Measurements from ENCODE around the gene SAP30.

The SAP30 gene

GRCh38 chr4:173333658-173334084 is 37.1 kb upstream of the SAP30 start:
- peak overlapping the region; percentile 97 for H3K4me3 ChIP-seq (ENCODE audit: low read depth, low read length)
- TF ChIP-seq, protein P1, sequence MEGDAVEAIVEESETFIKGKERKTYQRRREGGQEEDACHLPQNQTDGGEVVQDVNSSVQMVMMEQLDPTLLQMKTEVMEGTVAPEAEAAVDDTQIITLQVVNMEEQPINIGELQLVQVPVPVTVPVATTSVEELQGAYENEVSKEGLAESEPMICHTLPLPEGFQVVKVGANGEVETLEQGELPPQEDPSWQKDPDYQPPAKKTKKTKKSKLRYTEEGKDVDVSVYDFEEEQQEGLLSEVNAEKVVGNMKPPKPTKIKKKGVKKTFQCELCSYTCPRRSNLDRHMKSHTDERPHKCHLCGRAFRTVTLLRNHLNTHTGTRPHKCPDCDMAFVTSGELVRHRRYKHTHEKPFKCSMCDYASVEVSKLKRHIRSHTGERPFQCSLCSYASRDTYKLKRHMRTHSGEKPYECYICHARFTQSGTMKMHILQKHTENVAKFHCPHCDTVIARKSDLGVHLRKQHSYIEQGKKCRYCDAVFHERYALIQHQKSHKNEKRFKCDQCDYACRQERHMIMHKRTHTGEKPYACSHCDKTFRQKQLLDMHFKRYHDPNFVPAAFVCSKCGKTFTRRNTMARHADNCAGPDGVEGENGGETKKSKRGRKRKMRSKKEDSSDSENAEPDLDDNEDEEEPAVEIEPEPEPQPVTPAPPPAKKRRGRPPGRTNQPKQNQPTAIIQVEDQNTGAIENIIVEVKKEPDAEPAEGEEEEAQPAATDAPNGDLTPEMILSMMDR (IDR thresholded peaks at IDR 0.05; ENCODE audit: low read depth, low read length): no peak

- H3K4me3 ChIP-seq (ENCODE audit: low read depth, low read length): peak within 1 kb of the TSS; percentile 97
- TF ChIP-seq, protein P1 (IDR thresholded peaks at IDR 0.05; ENCODE audit: low read depth, low read length): no peak
These were observed 36.5 kb upstream of the SAP30 start, which contains the start of gene HMGB2 for GRCh38 chr4:173334085-173334890. TSS of gene HMGB2 (minus strand) at chr4:173334358. CDS start at chr4:173333649, 709 bp downstream.

GRCh38 chr4:173334891-173335752 is 35.6 kb upstream of the SAP30 start:
- peak overlapping the region; percentile 97 for H3K4me3 ChIP-seq (ENCODE audit: low read depth, low read length)

GRCh38 chr4:173337463-173337862 is 33.3 kb upstream of the SAP30 start:
- H3K4me3 ChIP-seq (ENCODE audit: low read depth, low read length): no peak overlapping the region
- TF ChIP-seq, protein P1 (IDR thresholded peaks at IDR 0.05; ENCODE audit: low read depth, low read length): no peak

More at GRCh38 chr4:173334891-173335752, 35.6 kb upstream of the SAP30 start:
- TF ChIP-seq, protein P1 (IDR thresholded peaks at IDR 0.05; ENCODE audit: low read depth, low read length): no peak

- TF ChIP-seq, protein P1 (IDR thresholded peaks at IDR 0.05; ENCODE audit: low read depth, low read length): no peak
- H3K4me3 ChIP-seq (ENCODE audit: low read depth, low read length): no peak overlapping the region
These were observed 26.8 kb upstream of the SAP30 start for GRCh38 chr4:173343832-173344397.

DNA sequence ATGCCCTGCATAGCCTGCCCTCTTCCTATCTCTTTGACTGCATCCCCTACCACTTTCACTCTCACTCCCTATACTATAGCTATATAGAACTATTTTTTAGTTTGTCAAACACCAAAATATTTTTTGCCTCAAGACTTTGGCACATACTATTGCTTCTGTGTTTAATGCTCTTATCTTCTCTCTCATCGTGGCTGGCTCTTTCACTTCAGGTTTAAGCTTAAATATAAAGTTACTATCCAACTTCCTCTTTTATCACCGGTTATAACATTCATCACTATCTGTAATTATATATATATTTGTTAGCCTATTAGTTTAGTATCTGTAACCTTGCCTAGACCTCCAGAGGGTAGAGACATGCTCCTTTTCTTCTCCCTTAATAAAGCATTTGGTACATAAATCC is 25.1 kb upstream of the SAP30 start:
- no peak overlapping the region for H3K4me3 ChIP-seq (ENCODE audit: low read depth, low read length)
- TF ChIP-seq, protein P1 (IDR thresholded peaks at IDR 0.05; ENCODE audit: low read depth, low read length): no peak

All from WI38 (cell line).